Karpas-422 (cell line): ENCODE measurements around the gene SERTM1. TPM values are rescaled to one million over a fixed set of nuclear protein-coding genes. Genes with fewer than 3 reads are reported as not detected.
A peak's percentile ranks its signal among the peaks of the same experiment; 100 is the strongest.

Experiments
- DNase-seq: peaks from one replicate; pipeline ENCODE4 v3.0.0-alpha.2; 2015
- H2AFZ ChIP-seq: fragments of 200-600 bp; sonication (generic); 2 replicates; pipeline ENCODE4 v1.6.1; 2014; ENCODE audit warnings: antibody characterized with exemption, low read length, mixed read lengths
- H3K27ac ChIP-seq: fragments of 200-600 bp; sonication (generic); 2 replicates; pipeline ENCODE4 v1.5.1; 2014; ENCODE audit warnings: mild to moderate bottlenecking, low read length, moderate library complexity
- H3K27me3 ChIP-seq: fragments of 200-600 bp; sonication (generic); 2 replicates; pipeline ENCODE4 v1.6.1; 2014; ENCODE audit warnings: low read length, mixed read lengths
- H3K36me3 ChIP-seq: fragments of 200-600 bp; sonication (generic); 2 replicates; pipeline ENCODE4 v1.6.1; 2014; ENCODE audit warnings: low read length, mixed read lengths; ENCODE audit not compliant: insufficient read depth
- H3K4me1 ChIP-seq: fragments of 200-600 bp; sonication (generic); 2 replicates; pipeline ENCODE4 v1.6.1; 2014; ENCODE audit warnings: mild to moderate bottlenecking, low read length, mixed read lengths
- H3K4me2 ChIP-seq: fragments of 200-600 bp; sonication (generic); 2 replicates; pipeline ENCODE4 v1.6.1; 2014; ENCODE audit warnings: low read length, low read depth, mild to moderate bottlenecking; ENCODE audit not compliant: poor library complexity, severe bottlenecking
- H3K4me3 ChIP-seq: fragments of 200-600 bp; sonication (generic); 2 replicates; pipeline ENCODE4 v1.5.1; 2014; ENCODE audit warnings: mild to moderate bottlenecking, antibody characterized with exemption, low read length, mixed read lengths
- H3K79me2 ChIP-seq: fragments of 200-600 bp; sonication (generic); 2 replicates; pipeline ENCODE4 v1.6.1; 2014; ENCODE audit warnings: mild to moderate bottlenecking, low read length, mixed read lengths
- H3K9ac ChIP-seq: fragments of 200-600 bp; sonication (generic); 2 replicates; pipeline ENCODE4 v1.6.0; 2014; ENCODE audit warnings: low read length
- H3K9me2 ChIP-seq: fragments of 200-600 bp; sonication (generic), shearing (Covaris generic); replicated peaks from 2 replicates; pipeline ENCODE4 v1.6.0; 2014; ENCODE audit warnings: mild to moderate bottlenecking, low read length, moderate library complexity; ENCODE audit not compliant: insufficient read depth
- H3K9me3 ChIP-seq: fragments of 300-700, 200-600 bp; sonication (generic); 2 replicates; pipeline ENCODE4 v1.6.1; 2014; ENCODE audit warnings: low read length, mixed read lengths
- H4K20me1 ChIP-seq: fragments of 200-600 bp; sonication (generic); 2 replicates; pipeline ENCODE4 v1.6.1; 2014; ENCODE audit warnings: mild to moderate bottlenecking, antibody characterized with exemption, low read length, low read depth; ENCODE audit not compliant: insufficient read depth
- total RNA-seq: library from RNA; depleted of rRNA; stranded (reverse); fragments of >200 nt; shearing (Covaris generic); gene quantifications from 2 replicates; pipeline ENCODE4 v1.2.3, GENCODE V29; 2014; ENCODE audit warnings: low replicate concordance; rRNA removed

The SERTM1 gene
- total RNA-seq = not detected in 2 replicates

DNA sequence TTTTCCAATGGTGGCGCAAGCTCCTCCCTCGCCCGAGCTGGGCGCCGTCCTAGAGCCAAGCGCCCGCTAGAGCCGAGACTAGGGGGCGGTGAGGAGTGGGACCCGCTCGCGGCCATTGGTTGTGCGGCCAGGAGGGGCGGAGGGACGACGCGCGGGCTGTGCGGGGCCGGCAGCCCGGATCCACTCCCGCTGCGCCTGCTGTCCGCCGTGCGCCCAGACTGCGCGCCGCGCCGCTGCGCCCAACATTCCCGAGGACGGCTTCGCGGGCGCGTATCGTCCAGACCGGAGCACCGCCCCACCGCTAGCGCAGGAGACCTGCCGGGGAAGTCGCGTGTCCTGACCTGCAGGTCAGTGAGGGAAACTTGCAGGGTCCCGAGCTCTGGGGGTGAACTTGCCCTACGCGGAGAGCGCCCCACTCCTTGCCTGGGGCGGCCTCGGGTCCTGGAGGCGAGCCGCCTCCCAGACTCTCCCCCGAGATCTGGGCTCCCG is at the start of gene SERTM1:
TSS of gene SERTM1 (plus strand) at position 183 of the 489 bp plus-strand sequence. CDS start 21,059 bp downstream, outside the sequence.
- no peak within 1 kb of the TSS for H3K9ac ChIP-seq
- H3K4me1 ChIP-seq = no peaks in the 10 kb centered on the region
- H3K36me3 ChIP-seq = no peaks in the 10 kb centered on the region
- H3K9me2 ChIP-seq = no peaks in the 10 kb centered on the region
- no peak within 1 kb of the TSS for H2AFZ ChIP-seq
- no peaks in the 10 kb centered on the region for H3K79me2 ChIP-seq
- H3K4me3 ChIP-seq = no peak within 1 kb of the TSS
- H4K20me1 ChIP-seq = no peaks in the 10 kb centered on the region
- no peaks in the 10 kb centered on the region for H3K27me3 ChIP-seq
- no peak for DNase-seq
- H3K4me2 ChIP-seq = no peak within 1 kb of the TSS
- H3K9me3 ChIP-seq = no peaks in the 10 kb centered on the region
- no peak within 1 kb of the TSS for H3K27ac ChIP-seq

DNA sequence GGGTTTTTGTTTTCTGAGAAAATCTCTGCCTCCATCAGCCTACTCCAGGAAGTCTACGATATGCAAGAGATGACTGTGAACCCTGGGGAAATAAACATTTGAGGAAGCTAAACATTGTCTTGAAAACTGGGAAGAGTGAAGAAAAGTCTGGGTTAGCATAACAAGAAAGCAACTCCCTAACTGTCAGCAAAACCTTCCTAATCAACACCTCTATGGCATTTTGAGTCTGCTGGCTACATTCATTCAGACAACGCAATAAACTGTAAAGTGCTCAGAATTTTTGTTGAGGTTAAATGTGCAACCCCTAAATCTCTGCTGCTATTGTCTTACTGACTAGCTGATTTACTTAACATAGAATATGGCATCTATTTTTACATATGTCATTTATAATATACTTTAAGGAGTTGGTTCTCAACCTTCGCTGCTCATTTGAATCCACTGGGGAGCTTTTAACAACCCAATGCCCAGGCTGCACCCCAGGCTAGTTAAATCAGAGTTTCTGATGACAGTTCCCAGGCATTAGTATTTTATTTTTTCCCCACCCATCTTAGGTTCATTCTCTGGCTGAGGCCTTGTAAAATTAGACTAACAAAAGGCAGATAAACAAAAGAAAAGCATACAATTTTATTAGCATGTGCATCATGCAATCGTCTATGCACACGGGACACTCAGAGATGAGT is 45.3 kb upstream of the SERTM1 start:
- H3K79me2 ChIP-seq = no peaks in the 10 kb centered on the region
- DNase-seq = no peak
- no peak overlapping the region for H2AFZ ChIP-seq
- H3K9me2 ChIP-seq = no peaks in the 10 kb centered on the region
- no peaks in the 10 kb centered on the region for H3K36me3 ChIP-seq
- no peaks in the 10 kb centered on the region for H3K9me3 ChIP-seq
- H3K27me3 ChIP-seq = no peaks in the 10 kb centered on the region
- no peaks in the 10 kb centered on the region for H3K4me1 ChIP-seq
- H3K9ac ChIP-seq = no peak overlapping the region
- no peak overlapping the region for H3K27ac ChIP-seq
- H3K4me2 ChIP-seq = no peak overlapping the region
- H4K20me1 ChIP-seq = no peaks in the 10 kb centered on the region
- no peak overlapping the region for H3K4me3 ChIP-seq

DNA sequence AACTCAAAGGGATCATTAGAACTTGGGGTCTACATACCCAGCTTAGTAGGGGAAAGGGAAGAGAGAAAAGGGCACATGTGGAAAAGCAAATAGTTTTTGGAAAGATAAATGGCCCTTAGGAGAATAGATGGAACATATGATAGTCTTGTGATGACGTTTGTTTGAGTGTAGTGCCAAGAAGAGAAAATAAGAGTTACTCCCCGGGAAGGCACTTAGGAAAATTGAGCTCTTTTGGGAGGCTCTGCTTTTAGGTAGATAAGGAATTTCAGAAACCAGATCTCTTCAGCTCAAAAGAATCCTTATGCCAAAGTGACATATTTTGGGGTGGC is 44.8 kb upstream of the SERTM1 start:
- Histone ChIP-seq H3K4me1 (no peaks in the 10 kb centered on the region), H3K9ac (no peak overlapping the region), H3K27ac (no peak overlapping the region), H3K4me3 (no peak overlapping the region), H3K4me2 (no peak overlapping the region), H2AFZ (no peak overlapping the region), H3K9me3 (no peaks in the 10 kb centered on the region), H4K20me1 (no peaks in the 10 kb centered on the region), H3K79me2 (no peaks in the 10 kb centered on the region), H3K9me2 (no peaks in the 10 kb centered on the region), H3K36me3 (no peaks in the 10 kb centered on the region), H3K27me3 (no peaks in the 10 kb centered on the region)
- no peak for DNase-seq

- Histone ChIP-seq H3K9me2 (no peaks in the 10 kb centered on the region), H3K36me3 (no peaks in the 10 kb centered on the region), H3K27ac (no peak overlapping the region), H3K27me3 (no peaks in the 10 kb centered on the region), H2AFZ (no peak overlapping the region), H3K4me2 (no peak overlapping the region), H3K4me1 (no peaks in the 10 kb centered on the region), H3K9me3 (no peaks in the 10 kb centered on the region), H3K4me3 (no peak overlapping the region), H4K20me1 (no peaks in the 10 kb centered on the region), H3K9ac (no peak overlapping the region), H3K79me2 (no peaks in the 10 kb centered on the region)
- DNase-seq = no peak
These were observed 43.5 kb upstream of the SERTM1 start for GRCh38 chr13:36630181-36630803.

DNA sequence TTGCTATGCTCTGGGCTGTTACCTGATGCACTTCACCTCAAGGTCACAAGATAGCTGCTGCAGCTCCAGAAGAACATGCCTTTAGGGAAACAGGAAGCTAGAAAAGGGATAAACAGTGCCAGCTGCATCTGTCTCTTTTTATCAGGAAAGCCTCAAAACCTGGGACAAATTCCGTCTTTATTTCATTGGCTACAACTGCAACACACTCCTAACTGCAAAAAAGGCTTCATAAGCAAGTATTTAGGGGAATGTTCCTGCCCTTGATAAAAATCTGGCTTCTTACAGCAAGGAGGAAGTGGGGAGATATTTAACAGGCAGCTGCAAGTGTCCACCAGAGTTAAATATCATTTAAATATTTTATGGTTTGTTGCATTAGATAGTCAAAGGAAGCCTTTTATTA is 34.2 kb upstream of the SERTM1 start:
- Histone ChIP-seq H4K20me1 (no peaks in the 10 kb centered on the region), H3K27me3 (no peaks in the 10 kb centered on the region), H3K9me2 (no peaks in the 10 kb centered on the region), H3K9me3 (no peaks in the 10 kb centered on the region), H3K4me3 (no peak overlapping the region), H3K27ac (no peak overlapping the region), H3K4me2 (no peak overlapping the region), H2AFZ (no peak overlapping the region), H3K79me2 (no peaks in the 10 kb centered on the region), H3K9ac (no peak overlapping the region), H3K36me3 (no peaks in the 10 kb centered on the region), H3K4me1 (no peaks in the 10 kb centered on the region)
- no peak for DNase-seq

GRCh38 chr13:36650611-36651010 is 23.2 kb upstream of the SERTM1 start:
- no peaks in the 10 kb centered on the region for H3K36me3 ChIP-seq
- H3K9me2 ChIP-seq = no peaks in the 10 kb centered on the region
- H3K79me2 ChIP-seq = no peaks in the 10 kb centered on the region
- H3K27ac ChIP-seq = no peak overlapping the region
- H3K4me2 ChIP-seq = no peak overlapping the region
- no peak for DNase-seq
- no peaks in the 10 kb centered on the region for H3K9me3 ChIP-seq
- peaks cover 4% of the 10 kb centered on the region for H3K4me1 ChIP-seq
- no peaks in the 10 kb centered on the region for H4K20me1 ChIP-seq
- H2AFZ ChIP-seq = no peak overlapping the region
- no peak overlapping the region for H3K4me3 ChIP-seq
- H3K27me3 ChIP-seq = no peaks in the 10 kb centered on the region
- no peak overlapping the region for H3K9ac ChIP-seq

GRCh38 chr13:36665630-36666029 is 8.2 kb upstream of the SERTM1 start:
- Histone ChIP-seq H3K36me3 (no peaks in the 10 kb centered on the region), H3K4me2 (no peak overlapping the region), H3K79me2 (no peaks in the 10 kb centered on the region), H3K27ac (no peak overlapping the region), H3K9me3 (no peaks in the 10 kb centered on the region), H3K9ac (no peak overlapping the region), H4K20me1 (no peaks in the 10 kb centered on the region), H3K9me2 (no peaks in the 10 kb centered on the region), H3K4me1 (no peaks in the 10 kb centered on the region), H3K27me3 (no peaks in the 10 kb centered on the region), H2AFZ (no peak overlapping the region), H3K4me3 (no peak overlapping the region)
- DNase-seq = peak; percentile 20

- Histone ChIP-seq H3K4me1 (no peaks in the 10 kb centered on the region), H3K36me3 (no peaks in the 10 kb centered on the region), H2AFZ (no peak overlapping the region), H3K79me2 (no peaks in the 10 kb centered on the region), H3K4me2 (no peak overlapping the region), H4K20me1 (no peaks in the 10 kb centered on the region), H3K9me2 (no peaks in the 10 kb centered on the region), H3K4me3 (no peak overlapping the region), H3K27me3 (no peaks in the 10 kb centered on the region), H3K9ac (no peak overlapping the region), H3K27ac (no peak overlapping the region), H3K9me3 (no peaks in the 10 kb centered on the region)
- DNase-seq = peak; percentile 35
These were observed 7.2 kb upstream of the SERTM1 start for GRCh38 chr13:36666477-36667229.
